GM08714 (cell line): ENCODE data around the gene ATP6V1B1.

Experiments
- H3K4me3 ChIP-seq: fragments of 200-500 bp; sonication (Bioruptor generic); 2 replicates; pipeline ENCODE4 v1.5.1; 2014; ENCODE audit warnings: mild to moderate bottlenecking, low read length, inconsistent platforms
- ZNF274 ChIP-seq: IDR thresholded peaks from 2 replicates; pipeline ENCODE4 v1.6.1; 2012; ENCODE audit warnings: mild to moderate bottlenecking, low read depth, low read length

ATP6V1B1 gene

DNA sequence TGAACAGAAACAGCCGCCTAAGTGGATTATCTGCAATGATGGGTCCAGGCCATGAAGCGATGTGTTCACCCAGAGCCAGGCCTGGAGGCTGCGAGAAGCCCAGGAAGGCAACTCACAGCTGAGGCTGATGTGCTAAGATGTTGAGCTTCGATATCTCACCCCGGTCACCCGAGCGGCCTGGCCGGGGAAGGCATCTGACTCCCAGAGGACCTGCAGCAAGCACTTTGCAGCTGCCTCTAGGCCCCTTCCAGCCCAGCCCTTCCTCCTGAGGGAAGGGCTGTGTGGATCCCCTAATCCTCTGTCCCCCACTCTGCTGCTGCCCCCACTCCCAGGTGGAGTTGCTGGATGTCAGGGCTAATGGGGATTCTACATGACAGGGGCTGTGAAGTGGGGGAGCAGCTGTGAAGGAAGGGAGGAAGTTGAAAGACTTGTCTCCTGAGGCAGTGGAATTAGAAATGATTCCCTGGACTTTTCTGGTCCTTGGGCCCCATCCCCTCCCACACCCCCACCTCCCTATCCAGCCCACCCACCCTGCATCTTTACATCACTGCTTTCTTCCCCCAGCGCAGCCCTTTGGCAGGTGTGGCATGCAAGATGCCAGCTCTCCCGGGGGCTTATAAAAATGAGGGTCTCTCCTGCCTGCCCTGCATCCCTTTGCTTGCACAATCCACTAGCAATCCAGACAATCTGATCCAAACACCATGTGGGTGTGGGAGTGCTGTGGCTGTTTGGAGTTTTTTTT, 4.3 kb downstream of the ATP6V1B1 start:
- TF ChIP-seq ZNF274: no peak
- H3K4me3 ChIP-seq: no peak overlapping the region

DNA sequence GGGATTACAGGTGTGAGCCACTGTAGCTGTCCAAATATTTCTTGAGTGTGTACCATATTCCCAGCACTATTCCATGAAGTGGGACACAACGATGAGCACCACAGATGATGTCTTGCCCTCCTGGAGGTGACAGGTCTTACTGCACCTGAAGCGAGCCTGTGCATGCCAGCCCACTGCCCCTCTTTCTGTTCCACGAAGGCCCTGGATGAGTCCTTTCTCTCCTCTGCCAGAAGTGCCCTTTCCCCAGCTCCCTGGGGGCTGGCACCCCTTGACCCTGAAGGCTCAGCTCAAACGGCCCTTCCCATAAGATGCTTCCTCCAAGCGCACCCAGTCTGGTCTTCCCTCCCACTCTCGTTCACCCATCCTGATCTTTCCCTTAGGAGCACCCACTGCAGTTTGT, 5.5 kb downstream of the ATP6V1B1 start:
- H3K4me3 ChIP-seq: no peak overlapping the region
- no peak for TF ChIP-seq ZNF274

DNA sequence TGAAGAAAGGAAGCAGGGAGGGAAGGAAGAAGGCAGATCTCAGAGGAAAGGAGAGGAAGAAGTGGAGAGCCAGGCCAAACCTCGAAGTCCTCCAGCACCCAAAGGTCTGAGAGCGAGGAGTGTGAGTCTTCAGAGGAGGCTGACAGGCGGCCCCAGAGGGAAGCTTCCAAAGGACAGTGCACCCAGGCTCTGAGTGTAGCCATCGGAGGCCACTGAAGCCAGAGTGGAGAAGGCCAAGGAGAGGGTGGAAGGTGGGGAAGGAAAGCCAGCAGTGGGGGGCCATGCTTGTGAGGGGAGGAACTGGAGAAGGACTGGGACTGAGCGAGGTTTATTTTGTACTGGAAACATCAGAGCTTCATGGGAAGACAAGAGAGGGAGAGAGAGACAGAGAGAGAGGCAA, 6.0 kb downstream of the ATP6V1B1 start:
- H3K4me3 ChIP-seq: no peak overlapping the region
- TF ChIP-seq ZNF274: no peak

DNA sequence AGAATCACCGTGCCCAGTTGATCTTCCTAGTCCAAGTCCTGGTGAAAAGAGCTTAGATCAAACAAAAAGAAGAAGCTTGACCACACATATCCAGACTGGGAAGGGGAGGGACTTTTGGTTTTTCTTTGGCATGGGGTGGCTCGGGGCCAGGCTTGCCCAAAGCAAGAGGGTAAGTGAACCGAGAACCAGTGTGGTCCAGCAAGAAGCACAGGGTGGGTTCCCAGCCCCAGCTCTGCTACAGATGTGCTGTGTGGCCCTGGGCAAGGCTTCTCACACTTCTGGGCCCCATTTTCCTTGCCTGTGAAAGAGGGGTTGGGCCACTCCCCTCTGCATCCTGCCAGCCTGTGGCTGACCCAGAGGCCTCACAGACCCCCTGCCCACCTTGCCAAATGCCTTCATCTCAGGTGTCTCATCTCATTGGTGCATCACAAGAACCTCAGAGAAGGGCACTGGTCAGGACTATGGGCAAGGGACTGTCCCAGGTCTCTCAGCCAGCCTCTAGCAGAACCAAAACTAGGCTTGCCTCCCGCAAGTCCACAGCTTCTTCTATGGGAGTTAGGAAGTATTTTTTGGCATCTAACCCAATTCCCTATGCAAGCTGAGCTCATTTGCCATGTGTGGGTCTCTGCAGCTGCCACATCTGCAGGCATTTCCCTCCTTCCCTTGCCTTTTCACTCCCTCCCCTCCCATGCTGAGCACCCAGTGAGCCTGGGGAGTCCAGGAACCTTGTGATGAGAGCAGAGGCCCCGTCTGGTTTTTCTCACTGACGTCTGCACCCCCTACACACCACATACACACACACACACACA, 6.9 kb downstream of the ATP6V1B1 start:
- no peak for TF ChIP-seq ZNF274

DNA sequence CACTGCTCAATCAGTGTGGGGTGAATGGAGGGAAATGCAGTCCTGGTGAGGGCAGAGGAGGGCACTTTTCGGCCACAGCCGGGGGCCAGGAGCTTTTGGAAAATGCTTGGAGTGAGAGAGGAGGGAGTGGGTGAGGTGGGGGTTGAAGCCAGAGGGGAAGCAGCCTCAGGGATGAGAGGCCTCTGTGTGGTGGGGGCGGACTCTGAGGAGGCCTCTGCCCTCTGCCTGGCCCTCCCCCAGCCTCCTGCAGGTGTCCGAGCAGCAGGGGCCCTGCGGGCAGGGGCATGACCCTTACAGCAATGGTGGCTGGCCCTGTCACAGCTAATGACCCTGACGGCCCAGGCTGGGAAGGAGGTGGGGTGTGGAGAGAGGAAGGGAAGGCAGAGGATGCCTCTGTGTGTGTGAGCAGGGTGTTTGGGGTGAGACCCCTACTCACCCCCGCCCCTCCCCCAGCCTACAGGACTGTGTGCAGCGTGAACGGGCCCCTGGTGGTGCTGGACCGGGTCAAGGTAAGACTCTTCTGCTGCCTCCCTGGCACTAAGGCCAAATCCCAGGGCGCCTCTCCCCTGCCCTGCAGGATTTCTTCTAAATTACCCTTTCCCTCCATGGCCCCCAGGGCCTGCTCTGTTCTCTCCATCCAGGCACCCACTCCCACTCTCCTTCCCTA, 7.6 kb downstream of the ATP6V1B1 start:
- H3K4me3 ChIP-seq: no peak overlapping the region
- no peak for TF ChIP-seq ZNF274

More for the DNA sequence above, 6.9 kb downstream of the ATP6V1B1 start:
- H3K4me3 ChIP-seq: no peak overlapping the region

DNA sequence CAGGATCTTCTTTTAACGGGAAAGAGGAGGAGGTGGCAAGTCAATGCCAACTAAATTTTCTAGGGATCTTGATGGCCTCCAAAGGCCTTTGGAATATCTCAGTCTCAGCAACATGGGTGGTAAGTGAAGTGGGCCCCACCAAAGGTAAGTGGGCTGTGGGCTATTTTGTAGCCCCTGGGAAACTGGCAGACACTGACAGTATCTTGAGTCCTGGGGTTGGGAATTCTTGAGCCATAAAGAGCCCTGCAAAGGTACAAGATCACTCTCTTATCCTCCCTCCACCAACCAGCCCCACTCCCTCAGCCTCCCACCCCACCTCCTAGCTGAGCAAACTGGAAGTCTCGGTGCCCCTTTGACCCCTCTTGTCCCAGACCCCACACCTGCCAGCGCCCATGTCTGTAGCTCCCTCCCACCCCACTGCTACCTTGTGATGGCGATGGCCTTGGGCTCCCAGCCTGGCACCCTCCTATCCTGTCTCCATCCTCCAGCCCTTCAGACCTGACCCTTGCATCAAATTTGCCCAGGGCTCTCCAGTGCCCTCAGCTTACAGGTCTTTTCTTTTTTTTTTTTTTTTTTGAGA, 8.5 kb downstream of the ATP6V1B1 start:
- TF ChIP-seq ZNF274: no peak
- H3K4me3 ChIP-seq: no peak overlapping the region

DNA sequence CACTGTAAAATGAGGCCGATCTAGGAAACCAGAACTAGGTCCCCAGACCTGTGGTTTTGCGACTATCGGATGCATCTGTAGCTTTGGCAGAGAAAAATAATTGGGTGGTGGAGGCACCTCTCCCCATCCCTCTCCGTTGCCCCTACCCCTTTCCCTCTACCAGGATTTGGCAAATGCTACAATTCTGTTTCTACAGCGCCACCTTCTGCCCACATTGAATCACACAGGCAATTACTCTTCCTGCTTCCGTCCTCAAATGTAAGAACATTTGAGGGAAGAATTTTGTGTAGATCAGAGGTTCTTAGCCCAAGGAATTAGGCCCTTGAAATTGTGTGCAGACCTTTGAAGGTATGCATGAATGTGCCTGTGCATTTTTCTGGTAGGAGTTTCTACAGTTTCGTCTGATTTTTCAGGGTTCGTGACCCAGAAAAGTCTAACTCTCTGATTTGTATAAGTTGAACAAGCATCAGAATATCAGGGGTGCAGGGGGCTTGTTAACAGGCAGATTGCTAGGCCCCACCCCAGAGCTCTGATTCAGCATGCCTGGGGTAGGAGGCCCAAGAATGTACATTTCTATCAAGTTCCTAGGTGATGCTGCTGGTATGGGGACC, 11.2 kb downstream of the ATP6V1B1 start:
- H3K4me3 ChIP-seq: no peak overlapping the region

DNA sequence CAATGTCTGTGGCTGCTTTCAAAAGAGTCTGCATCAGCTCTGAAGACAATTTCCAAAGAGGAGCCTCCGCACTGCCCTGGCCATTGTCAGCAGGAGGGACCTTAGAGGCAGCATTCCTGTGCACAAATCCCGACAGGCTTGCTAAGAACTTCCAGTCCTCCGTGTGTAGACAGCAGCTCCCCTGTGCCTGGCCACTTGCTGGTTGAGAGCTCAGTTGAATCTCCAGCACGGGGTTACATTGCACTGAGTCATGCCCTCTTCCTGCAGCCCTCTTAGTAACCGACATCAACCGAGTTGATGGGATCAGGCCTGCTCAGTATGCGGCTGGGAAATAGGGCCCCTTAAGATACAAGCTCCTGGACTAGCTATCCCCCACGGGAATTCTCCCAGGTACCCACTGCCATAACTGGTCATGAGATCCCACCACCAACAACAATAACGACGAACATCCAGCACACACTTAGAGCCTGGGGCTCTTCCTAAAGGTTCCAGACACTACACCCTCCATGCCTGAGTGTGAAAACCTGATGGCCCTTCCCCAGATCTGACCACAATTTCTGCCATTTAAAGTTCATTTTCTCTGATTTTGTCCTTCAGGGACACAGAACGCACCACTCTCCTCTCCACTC, 12.0 kb downstream of the ATP6V1B1 start:
- no peak overlapping the region for H3K4me3 ChIP-seq
- TF ChIP-seq ZNF274: no peak

More for the DNA sequence above, 11.2 kb downstream of the ATP6V1B1 start:
- TF ChIP-seq ZNF274: no peak

DNA sequence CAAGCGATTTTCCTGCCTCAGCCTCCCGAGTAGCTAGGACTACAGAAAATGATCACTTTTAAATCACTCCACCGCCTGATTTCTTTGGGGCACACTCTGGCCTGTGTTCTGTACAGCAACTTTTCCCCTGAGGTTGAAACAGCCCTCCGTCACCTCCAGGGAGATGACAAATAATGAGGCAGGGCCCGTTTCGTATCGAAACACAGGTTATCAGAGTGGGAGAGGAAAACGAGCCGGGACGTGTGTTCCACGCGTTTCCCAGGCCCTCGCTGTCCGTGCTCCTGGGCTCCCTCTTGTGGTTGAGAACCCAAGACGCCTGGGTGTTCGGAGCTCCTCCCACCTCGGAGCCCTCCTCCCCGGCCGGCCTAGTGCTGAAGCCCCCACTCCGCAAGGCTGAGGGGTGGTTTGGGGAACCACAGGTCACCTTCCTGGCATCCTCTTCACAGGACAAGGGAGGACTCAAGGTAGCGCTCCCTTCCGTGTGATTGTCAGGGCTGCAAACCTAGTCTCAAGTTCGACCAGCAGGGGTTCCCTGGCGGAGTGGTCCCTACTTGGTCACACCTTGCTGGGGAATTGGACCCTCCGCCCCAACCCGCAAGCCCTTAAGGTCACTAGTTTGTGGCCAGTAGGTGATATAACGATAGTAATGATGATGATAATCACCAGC, 12.8 kb downstream of the ATP6V1B1 start:
- no peak overlapping the region for H3K4me3 ChIP-seq
- TF ChIP-seq ZNF274: no peak

DNA sequence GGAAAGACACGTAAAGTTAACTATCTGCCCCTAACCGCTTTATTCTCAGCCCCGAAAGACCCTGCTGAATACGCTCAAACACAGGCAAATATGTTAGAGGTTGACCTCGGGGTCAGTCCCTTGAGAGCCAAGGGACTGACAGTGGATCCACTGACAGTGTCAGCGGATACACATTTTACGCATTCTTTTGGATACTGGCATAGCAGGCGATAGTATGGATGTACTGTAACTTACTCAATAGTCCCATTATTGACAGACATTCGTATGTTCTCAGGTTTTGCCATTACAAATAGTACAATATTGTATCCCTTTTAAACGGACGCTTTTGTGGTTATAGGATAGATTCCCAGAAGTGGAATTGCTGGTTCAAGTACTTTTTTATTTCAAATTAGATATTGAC, 13.4 kb downstream of the ATP6V1B1 start:
- no peak for TF ChIP-seq ZNF274
- no peak overlapping the region for H3K4me3 ChIP-seq

DNA sequence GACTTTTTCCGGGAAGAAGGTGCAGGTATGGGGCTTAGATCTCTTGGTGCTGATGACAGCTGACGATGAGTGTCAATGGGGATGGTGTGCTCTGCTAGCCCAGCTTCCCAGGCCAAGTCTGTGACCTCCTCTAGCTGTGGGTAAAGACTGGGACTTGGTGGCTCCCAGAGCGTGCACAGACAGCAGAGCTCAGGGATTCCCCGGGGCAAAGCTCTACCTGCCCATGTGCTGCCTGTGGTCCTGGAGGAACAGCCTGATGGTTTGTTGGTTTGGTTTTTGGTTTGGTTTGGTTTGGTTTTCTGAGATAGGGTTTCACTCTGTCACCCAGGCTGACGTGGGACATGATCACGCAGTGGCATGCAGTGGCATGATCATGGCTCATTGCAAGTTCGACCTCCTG, 19.2 kb downstream of the ATP6V1B1 start:
- TF ChIP-seq ZNF274: no peak
- no peak overlapping the region for H3K4me3 ChIP-seq

DNA sequence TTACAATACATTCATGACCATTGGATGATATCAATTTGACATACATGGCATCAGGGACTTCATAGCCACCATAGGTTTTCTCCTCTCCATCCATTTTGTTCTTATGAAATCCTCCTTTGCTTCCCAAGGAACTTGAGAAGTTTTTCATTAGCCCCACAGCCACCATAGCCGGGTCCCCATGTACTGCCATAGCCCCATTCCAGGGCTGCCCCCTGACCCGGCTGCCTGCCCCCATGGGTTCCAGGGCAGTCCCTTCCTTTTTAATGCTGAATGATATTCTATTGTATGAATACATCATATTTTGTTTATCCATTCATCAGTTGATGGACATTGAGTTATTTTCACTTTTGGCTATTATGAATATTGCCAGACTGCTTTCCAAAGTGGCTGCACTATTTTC, 20.4 kb downstream of the ATP6V1B1 start:
- TF ChIP-seq ZNF274: no peak
- H3K4me3 ChIP-seq: no peak overlapping the region

DNA sequence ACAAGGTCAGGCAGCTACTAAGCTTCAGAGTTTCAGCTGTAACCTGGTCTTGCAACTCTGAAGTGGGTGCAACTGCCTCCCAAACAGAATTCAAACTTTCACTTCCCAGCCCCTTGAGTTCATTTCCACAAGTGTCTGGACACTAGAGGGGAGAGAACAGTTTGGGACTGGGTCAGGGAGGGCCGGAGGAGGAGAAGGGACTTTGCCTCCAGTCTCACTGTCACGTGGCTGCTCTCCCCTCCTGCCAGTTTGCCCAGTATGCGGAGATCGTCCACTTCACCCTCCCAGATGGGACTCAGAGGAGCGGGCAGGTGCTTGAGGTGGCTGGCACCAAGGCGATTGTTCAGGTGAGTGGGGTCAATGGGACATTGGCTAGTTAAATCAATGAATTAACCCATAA, 22.1 kb downstream of the ATP6V1B1 start:
- H3K4me3 ChIP-seq: no peak overlapping the region
- no peak for TF ChIP-seq ZNF274
